Cerebellar cortex (tissue), 1 donor: Measurements from ENCODE around the gene TMEM135.

ENCODE experiments used
- DNase-seq: peaks from one replicate; pipeline ENCODE4 v3.0.0-alpha.2; 2015; ENCODE audit warnings: low spot score

Gene TMEM135

GRCh38 chr11:87356428-87356827 is 318.7 kb downstream of the TMEM135 start:
- DNase-seq = no peak

- DNase-seq = no peak
Measured at GRCh38 chr11:87358461-87358860, 320.7 kb downstream of the TMEM135 start.

- DNase-seq = no peak
Measured at GRCh38 chr11:87359401-87359800, 321.7 kb downstream of the TMEM135 start.

- DNase-seq = no peak
Measured at GRCh38 chr11:87361891-87362290, 324.2 kb downstream of the TMEM135 start.

- no peak for DNase-seq
Measured at GRCh38 chr11:87366346-87366745, 328.6 kb downstream of the TMEM135 start.

GRCh38 chr11:87366763-87367405 is 329.1 kb downstream of the TMEM135 start:
- DNase-seq = no peak

- DNase-seq = no peak
Measured at GRCh38 chr11:87368151-87368550, 330.4 kb downstream of the TMEM135 start.

GRCh38 chr11:87368858-87369480 is 331.2 kb downstream of the TMEM135 start:
- no peak for DNase-seq

GRCh38 chr11:87369888-87370287 is 332.2 kb downstream of the TMEM135 start:
- no peak for DNase-seq

- DNase-seq = no peak
Measured at GRCh38 chr11:87372065-87372464, 334.3 kb downstream of the TMEM135 start.
